SK-N-MC (cell line): ENCODE measurements around the gene F11R.
"Not testable (repeated sequence)": the region's sequence is repeated elsewhere in the genome, so short reads cannot be mapped to it uniquely, and the experiment has no call there.

Source experiments
- EZH2 ChIP-seq: fragments of 200-600 bp; sonication (generic); IDR thresholded peaks from one replicate; pipeline ENCODE4 v1.6.1; 2017; ENCODE audit warnings: antibody characterized with exemption
- POLR2AphosphoS5 ChIP-seq: IDR thresholded peaks from 2 replicates; pipeline ENCODE4 v1.6.1; 2012; ENCODE audit warnings: mild to moderate bottlenecking, low read depth, low read length, borderline replicate concordance

DNA sequence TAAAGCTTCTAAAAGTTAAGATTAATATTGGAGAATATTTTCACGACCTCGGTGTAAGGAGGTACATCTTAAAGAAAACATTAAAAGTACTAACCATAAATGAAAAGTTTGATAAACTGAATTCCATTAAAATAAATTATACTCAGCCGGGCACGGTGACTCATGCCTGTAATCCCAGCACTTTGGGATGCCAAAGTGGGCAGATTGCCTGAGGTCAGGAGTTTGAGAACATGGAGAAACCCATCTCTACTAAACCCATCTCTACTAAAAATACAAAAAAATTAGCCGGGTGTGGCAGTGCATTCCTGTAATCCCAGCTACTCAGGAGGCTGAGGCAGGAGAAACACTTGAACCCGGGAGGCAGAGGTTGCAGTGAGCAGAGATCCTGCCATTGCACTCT, 75.1 kb downstream of the F11R start:
- TF ChIP-seq EZH2, POLR2AphosphoS5: not testable (repeated sequence)
